Neutrophil (primary cell): ENCODE data around the gene ARHGEF37.

ENCODE experiments used
- H3K27ac ChIP-seq: fragments of 200-600 bp; sonication (generic); 2 replicates; pipeline ENCODE4 v1.5.1; 2016; ENCODE audit warnings: mild to moderate bottlenecking, moderate library complexity
- H3K27me3 ChIP-seq: fragments of 200-600 bp; sonication (generic); 2 replicates; pipeline ENCODE4 v1.6.0; 2016; ENCODE audit warnings: mild to moderate bottlenecking
- H3K36me3 ChIP-seq: fragments of 200-600 bp; sonication (generic); 2 replicates; pipeline ENCODE4 v1.5.1; 2017
- H3K4me1 ChIP-seq, 2 experiments: fragments of 200-600 bp in 1 of 2; sonication (generic) in 1 of 2; 1 replicate in 1 of 2; 2 replicates in 1 of 2; pipeline versions ENCODE4 v1.5.1 to v1.6.1; 2013 to 2016; ENCODE audit warnings: low read depth in 1 of 2, low read length in 1 of 2, mild to moderate bottlenecking in 1 of 2, moderate library complexity in 1 of 2; ENCODE audit not compliant: control insufficient read depth in 1 of 2, insufficient read depth in 1 of 2
- H3K4me3 ChIP-seq, 2 experiments: fragments of 200-600 bp in 1 of 2; sonication (generic) in 1 of 2; 1 replicate in 1 of 2; 2 replicates in 1 of 2; pipeline ENCODE4 v1.5.1; 2013 to 2016; ENCODE audit warnings: low read depth in 1 of 2, low read length in 1 of 2, mild to moderate bottlenecking in 1 of 2, moderate library complexity in 1 of 2
- H3K9me3 ChIP-seq: fragments of 200-600 bp; sonication (generic); 2 replicates; pipeline ENCODE4 v1.5.1; 2016
- CTCF ChIP-seq: fragments of 200-600 bp; sonication (generic); IDR thresholded peaks from 2 replicates; pipeline ENCODE4 v1.5.1; 2016; ENCODE audit warnings: antibody characterized with exemption

ARHGEF37 gene

GRCh38 chr5:149567226-149567625 is 14.1 kb upstream of the ARHGEF37 start:
- Histone ChIP-seq H3K27me3 (no peaks in the 10 kb centered on the region), H3K4me3 (no peak overlapping the region), H3K4me1 (no peaks in the 10 kb centered on the region), H3K36me3 (no peaks in the 10 kb centered on the region), H3K27ac (no peak overlapping the region), H3K9me3 (no peaks in the 10 kb centered on the region)
- no peak for TF ChIP-seq CTCF

- H3K36me3 ChIP-seq = no peaks in the 10 kb centered on the region
- H3K27ac ChIP-seq = no peak overlapping the region
- TF ChIP-seq CTCF = no peak
- H3K27me3 ChIP-seq = no peaks in the 10 kb centered on the region
- H3K9me3 ChIP-seq = no peaks in the 10 kb centered on the region
- no peak overlapping the region for H3K4me3 ChIP-seq
- H3K4me1 ChIP-seq = no peaks in the 10 kb centered on the region
These were observed 9.1 kb upstream of the ARHGEF37 start for GRCh38 chr5:149572170-149572569.

- H3K4me1 ChIP-seq = no peaks in the 10 kb centered on the region
- H3K36me3 ChIP-seq = no peaks in the 10 kb centered on the region
- TF ChIP-seq CTCF = no peak
- no peak overlapping the region for H3K4me3 ChIP-seq
- no peak overlapping the region for H3K27ac ChIP-seq
- H3K27me3 ChIP-seq = no peaks in the 10 kb centered on the region
- no peaks in the 10 kb centered on the region for H3K9me3 ChIP-seq
These were observed 8.6 kb upstream of the ARHGEF37 start for GRCh38 chr5:149572576-149573231.

GRCh38 chr5:149575131-149575530 is 6.2 kb upstream of the ARHGEF37 start:
- Histone ChIP-seq H3K4me1 (no peaks in the 10 kb centered on the region), H3K36me3 (no peaks in the 10 kb centered on the region), H3K27ac (no peak overlapping the region), H3K9me3 (no peaks in the 10 kb centered on the region), H3K27me3 (peaks cover 16% of the 10 kb centered on the region), H3K4me3 (no peak overlapping the region)
- no peak for TF ChIP-seq CTCF

- no peak for TF ChIP-seq CTCF
- H3K27ac ChIP-seq = no peak overlapping the region
- H3K27me3 ChIP-seq = peaks cover 25% of the 10 kb centered on the region
- peaks cover 3% of the 10 kb centered on the region in 2 experiments for H3K4me1 ChIP-seq
- no peaks in the 10 kb centered on the region for H3K9me3 ChIP-seq
- no peaks in the 10 kb centered on the region for H3K36me3 ChIP-seq
- no peak overlapping the region for H3K4me3 ChIP-seq
These were observed 5.3 kb upstream of the ARHGEF37 start for GRCh38 chr5:149576021-149576420.
